Kidney tubule cell (primary cell): ENCODE measurements around the gene CHD2.

Source experiments
- DNase-seq: peaks from one replicate; pipeline ENCODE4 v3.0.0-alpha.2; 2018; ENCODE audit warnings: low spot score

Gene CHD2

DNA sequence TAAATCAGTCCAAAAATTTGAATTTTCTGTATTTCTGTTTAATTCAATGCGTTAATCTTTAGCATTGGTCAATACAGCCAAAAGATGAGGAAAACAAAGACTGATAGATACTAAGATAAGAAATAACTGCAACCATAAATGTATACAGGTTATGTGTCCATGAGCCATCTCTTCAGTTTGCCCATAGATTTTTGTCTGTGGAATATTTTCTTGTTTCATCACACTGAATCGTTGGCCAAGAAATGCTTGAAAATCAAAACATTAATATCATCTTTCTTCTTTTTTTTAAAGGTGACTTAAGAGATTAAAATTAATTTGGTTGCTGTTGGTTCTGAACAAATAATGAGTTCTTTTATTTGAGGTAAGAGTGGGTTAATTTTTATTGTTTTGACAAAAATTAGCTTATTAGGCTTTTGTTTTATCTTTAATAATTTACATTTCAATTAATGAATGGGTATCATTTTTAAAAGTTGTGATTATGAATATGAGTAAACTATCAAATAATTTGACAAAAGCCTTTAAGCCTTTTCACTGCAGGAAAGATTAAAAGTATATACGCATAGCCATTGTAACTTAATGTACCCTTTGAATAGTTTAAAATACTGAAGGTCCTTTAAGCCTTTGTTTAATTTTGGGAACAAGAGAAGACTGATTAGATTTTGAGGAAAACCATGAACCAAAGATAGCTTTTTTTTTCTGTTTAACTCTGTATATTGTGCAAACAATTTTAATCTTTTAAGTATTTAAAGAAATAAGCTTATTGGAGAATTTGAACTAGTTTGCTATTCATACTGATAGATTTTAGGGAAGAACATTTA is 14.7 kb upstream of the CHD2 start:
- no peak for DNase-seq

DNA sequence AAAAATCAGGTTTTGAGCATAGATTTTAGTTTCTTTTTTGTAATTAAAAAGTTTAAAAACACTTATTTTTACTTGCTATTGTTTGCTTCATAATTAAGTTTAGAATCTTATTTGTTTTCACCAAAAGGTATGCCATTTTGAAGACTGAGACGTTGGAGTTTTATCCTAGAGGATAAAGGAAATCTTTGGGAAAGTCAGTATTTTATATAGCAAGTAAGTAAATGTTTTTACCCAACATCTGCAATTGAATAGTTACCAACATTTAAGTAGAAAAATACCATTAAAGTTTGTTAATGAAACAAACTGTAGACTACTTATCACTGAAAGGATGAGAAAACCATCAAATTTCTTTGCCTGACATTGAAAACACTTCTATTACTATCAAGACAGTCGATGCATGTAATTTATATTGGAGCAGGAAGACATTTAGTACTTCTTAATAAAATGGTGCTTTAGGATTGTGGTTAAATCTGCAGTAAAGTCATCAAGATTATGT is 14.0 kb upstream of the CHD2 start:
- DNase-seq: no peak

DNA sequence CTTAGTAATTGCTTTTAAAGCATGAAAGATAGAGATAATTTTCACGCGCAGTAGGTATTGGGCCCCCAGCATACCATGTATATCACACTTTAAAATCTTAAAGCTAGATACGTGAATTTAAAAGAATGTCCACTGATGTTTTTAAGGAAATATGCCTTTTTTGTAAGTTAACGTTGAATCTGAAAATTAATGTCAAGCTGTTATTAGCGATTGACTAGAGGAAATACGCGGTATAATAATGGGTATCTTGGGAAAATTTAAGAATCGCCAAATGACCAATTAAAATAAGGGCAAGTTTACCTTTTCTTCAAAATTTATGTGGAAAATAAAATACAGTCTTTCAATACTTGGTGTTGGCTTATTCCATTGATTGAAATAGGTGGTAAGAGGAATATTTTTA is 13.3 kb upstream of the CHD2 start:
- DNase-seq: no peak

DNA sequence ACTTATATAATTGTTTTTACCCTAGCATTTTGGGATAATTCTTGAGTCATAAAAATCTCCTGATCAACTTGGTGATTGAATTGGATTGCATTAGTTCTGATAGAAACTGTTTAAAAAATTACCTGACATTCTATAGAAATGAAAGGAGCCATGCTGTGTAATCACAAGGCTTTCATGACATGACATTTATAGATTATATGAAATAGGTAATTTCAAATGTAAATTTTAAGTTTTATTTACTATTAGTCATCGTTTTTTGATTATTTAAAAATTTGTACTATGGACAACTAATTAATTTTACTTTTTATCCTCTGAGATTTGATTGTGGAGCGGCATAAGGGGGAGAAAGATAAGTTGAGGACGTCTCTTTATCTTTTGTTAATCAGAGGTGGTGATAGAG is 12.3 kb upstream of the CHD2 start:
- no peak for DNase-seq

DNA sequence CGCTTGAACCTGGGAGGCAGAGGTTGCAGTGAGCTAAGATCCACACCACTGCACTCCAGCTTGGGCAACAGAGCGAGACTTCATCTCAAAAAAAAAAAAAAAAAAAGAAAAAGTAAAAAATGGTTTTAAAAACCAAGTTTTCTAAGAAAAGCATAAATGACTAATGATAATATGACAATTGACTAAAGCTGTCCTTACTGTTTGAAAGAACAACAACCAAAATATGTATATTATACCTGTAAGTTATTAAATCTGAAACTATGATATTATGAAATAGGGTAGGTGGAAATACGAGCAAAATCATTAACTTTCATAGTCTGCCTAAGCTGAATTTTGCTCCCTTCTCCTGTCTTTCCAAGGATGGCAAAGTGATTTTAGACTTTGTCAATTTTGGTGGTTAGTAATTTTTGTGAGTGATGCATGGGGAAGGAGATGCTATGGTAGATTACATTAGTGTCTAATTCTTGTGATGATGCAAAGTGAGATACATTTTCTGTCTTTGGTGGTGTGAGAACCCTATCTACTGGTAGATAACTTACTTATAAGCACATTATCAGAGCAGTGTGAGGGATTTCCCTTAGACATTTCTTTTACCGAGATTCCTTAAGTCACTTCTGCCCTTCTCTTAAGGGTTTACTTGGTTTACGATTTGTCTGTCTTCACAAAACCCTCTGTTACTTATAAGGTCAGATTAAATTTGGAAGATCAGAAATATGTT is 10.6 kb upstream of the CHD2 start:
- no peak for DNase-seq

DNA sequence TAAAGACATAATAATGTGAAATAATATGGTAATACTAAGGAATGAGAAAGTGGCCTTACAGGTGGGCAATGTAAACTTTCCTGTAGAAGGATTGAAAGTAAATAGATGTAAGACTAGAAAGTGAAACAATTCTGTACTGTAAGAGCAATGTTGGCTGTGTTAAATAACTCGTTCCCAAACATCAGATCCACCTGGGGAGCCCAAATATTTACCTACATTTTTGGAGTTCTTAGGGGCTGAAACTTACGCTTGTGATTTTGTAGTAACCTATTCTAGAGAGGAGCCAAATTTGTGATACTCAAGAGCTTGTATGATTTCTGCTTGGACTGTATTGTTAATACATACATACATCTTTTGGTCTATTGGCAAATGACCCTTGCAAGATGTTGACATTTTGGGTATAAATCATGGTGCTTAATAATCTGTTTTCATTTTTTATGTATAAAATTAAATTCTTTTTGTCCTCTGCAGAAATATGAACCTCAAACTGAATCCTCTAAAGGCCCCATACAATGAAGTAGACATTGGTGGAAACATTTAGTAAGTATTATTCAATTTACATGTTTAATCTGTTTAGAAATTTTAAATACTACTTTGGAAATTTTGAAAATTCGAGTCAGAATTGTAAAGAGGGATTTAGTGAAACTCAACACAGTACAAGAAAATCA is 8.5 kb upstream of the CHD2 start:
- DNase-seq: no peak

DNA sequence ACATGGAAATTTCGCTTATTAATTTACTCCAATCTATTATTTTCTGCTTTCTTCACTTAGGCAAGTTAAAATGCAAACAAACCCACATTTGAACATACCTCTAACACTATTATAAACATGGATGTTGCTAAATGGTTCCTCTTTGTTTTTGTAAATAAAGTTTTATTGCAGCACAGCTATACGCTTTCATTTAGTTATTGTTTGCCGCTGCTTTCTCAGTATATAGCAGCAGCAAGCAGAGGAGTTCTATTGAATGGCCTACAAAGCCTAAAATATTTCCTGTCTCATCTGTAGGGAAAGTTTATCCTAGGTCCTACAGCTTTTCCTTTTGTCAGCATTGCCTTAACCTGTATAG is 7.9 kb upstream of the CHD2 start:
- DNase-seq: no peak

DNA sequence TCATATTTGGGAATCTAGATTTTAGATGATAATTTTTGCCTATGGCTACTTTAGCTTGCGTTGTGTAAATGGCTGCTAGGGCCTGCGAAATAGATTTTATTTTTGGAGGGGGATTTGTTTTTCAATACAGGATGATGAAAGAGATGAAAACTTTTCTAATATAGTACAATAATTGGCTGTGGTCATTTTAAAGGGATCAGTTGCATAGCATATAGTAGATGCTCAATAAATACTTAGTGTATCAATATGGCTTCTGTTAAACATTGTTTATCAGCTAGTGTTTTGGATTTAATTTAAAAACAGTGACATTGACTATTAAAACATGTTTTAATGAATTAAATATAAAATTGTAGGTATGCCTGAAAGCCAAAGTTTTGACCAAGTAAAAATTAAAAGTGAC is 6.9 kb upstream of the CHD2 start:
- DNase-seq: no peak

DNA sequence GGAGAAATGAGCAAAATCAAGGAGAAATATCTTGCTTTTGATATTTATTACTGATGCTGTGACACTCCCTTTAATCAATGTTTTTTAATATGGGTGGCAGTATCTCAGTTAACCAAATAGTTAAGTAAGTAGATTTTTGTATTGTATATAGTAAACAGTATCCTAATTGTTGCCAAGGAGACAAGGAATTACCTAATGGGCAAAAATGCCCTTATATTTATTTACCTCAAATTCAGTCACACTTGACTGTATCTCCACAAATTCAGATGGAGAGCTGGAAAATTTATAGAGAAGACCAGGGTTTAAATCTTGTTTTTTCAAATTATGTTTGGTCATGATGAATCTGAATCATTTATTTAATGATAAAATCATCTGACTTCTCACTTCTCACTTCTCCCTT is 3.6 kb upstream of the CHD2 start:
- DNase-seq: no peak

DNA sequence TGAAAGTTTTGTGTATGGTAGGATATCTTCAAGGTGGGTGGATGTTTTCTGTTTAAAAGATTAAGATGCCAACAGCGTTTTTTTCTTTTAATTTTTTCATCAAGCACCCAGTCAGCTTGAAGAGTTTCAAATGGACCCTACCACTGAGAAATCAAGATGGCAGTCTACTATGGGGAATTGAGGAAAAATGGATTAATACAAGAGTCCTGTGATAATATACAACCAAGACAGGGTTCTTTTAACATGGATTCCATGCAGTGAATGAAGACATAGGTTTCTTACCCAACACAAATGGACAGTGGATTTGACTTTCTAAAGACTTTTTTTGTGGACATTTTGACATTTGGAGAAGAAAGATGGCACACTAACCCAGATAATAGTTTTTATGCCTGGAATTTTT is 2.5 kb upstream of the CHD2 start:
- no peak for DNase-seq

DNA sequence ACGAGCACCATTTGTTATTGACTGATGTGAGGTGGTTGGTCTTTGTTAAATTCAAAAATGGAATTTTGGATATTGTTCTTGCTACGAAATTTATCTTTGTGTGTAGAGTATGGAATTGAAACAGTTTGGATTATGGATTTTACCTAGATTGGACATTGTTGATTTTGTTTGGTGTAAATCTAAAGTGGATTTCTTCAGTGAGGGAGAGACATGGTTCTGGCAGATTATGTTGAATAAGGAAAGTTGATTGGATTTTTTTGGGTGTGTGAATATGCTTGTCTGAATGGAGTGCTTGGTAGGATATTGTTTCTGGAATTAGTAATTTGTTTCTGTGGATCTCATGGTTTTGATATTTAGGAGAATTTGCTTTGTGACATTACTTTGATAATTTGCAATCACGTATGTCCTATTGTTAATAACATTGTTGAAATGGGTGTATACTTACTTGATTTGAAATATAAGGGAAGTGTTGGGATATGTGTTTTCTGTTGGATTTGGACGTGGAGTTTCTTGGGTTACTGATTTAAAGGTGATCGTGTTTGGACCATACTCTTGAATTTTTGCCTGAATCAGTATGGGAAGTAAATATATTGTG is 1.0 kb upstream of the CHD2 start:
- DNase-seq: no peak

DNA sequence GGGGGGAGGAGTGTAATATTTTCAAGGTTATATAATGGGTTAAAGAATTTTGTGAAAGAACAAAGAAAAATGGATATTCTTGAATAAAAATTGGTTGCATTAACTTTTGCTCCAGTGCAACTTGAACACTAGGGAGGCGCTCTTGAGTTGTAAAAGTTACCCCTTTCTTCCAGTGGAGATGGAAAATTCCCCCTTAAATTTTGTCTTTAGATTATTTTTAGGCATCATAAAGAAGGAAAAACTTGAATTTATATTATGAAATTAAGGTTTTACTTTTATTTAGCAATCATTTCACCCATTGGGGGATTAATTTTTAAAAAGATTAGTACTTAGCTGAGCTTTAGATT is 550 bp upstream of the CHD2 start:
- no peak for DNase-seq

DNA sequence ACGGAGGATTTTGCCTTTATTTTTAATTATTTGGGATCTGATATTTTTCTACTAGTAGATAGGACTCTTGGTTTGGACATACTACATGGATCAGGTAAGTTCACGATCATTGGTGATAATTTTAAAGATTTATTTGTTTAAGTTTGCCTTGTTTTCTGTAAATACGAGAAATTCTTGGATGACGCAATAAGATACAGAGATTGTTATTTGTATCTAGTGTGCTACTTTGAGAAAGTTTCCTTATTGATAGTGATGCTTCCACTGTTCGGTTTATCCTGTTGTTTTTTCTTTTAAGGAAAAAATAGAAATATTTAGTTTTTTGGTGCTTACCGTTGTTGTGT is 577 bp downstream of the CHD2 start:
- DNase-seq: no peak

DNA sequence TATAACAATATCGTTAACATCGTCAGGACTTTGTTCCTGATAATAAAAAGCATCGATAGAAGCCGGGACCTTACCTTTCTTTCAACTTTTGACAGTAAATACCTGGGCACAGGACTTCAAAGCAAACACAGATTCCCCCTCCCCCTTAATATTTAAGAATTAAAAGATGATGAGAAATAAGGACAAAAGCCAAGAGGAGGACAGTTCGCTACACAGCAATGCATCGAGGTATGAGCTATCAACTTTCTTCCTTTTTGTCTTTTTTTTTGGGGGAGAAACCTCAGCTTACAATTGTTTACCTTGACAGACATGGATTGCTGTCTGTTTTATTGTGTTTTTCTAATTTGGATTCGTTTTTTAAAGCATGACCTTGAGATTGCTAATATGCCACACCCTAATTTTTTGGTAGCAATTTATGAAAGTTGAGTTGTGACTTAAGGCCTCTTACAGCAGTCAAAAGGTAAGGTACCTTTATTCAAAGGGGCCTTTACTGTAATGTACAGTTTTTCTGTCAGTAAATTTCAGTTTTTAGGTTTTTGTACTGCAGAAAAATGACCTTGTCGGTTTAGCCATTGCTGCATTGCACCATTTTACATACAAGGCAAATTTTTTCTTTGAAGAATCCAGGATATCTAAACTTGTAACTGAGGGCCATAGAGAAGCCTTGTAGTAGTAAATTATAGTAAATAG is 1.1 kb downstream of the CHD2 start:
- peak; percentile 38 for DNase-seq

DNA sequence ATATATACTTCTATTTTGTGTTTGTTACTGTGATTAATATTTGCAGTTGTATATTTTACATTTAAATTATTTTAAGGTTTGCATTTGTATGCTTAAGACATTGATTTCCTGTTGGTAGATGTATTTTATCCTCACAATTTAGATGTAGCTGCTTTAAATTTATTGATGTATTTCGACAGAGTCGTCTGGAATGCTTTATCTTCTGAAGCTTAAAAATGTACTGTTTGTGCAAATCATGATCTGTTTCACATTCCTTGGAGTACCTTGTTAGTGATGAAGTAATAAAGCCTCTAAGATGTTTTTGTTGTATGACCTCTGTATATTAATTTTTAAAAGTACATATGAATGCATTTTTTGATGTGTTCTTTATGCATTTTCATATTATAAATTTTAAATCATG is 1.9 kb downstream of the CHD2 start:
- no peak for DNase-seq

DNA sequence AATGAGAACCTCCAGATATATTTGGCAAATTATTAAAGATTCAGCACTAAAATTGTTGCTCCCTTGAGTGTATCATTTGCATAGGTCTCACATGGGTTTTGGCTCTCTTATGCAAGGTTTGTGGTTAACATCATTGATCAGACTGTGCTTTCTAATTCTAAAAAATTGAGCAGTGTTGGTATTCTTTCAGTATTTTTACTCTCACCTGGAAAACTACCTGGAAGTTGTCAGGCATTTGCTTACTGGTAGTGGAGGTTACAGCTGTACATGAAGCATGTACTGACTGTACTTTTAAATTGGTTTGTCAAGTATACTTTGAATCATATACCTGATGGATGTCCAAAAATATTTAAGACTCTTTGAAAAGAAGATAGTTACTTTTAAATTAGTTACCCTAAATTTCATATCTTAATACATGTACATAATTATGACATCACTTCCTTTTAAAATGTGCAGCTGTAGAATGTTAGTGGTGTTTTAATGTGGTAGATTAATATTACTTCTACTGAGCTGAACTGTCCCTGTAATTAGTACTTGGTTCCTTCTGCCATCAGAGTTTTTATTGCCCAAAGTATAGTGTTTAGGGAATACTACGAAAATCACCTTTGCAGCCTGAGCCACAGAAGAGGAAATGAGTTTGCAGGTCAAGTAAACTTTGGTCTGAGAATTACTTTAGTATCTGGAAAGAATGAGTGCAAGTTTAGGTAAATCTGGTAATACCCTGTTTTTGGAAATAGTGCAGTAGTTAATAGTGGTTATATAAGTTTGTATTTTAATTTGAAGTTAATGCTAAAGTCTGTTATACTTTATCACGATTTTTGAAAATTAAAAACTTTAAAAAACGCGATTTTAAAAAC is 2.8 kb downstream of the CHD2 start:
- DNase-seq: peak; percentile 40

DNA sequence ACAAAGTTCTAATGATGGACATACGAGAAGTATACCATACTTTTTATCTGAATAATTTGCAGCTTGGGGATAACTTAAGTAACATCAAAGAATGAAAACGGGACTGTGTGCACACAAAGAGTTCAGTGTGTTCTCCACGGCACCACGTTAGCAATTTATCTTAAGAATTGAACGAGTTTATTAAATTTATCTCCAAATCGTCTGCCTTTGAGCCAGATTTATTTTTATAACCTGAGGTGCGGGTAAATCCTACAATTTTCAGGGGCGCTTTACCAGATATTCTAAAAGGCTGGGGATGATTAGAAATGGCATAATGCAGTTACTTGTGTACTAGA is 3.5 kb downstream of the CHD2 start:
- no peak for DNase-seq

DNA sequence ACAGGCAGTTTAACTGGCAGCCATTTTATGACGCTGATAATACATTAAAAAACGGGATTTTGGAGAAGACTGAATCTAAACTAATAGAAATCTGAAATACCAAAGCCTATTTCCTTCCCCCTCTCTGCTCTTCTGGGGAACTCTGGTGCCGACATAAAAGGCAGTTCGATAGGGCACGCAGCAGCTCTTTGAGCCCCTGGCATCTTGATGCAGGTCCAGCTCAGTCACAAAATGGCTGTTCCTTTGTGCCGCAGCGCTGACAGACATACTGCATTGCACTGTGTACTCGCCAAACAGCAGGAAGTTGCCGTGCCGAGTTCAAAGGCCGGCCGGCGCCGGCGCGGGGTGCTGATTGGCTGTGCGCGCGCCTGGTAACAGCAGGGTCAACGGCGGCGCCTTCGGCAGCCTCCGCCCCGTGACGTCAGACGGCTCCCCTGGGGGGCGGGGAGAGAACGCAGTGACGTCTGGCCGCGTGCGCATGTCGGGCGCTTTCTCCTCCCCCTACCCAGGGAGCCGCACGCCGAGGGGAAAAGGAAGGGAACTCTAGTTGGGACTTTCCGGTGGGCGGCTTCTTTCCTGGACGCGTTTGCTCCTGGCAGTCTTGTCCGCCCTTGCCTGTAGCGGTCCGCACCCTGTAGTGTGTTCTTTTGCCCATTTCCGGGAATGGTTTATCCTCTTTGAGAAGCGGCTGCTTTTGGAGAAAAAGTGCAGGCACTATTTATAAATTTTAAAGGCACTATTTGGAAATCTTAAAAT is 4.0 kb downstream of the CHD2 start:
- peak; percentile 99 for DNase-seq

DNA sequence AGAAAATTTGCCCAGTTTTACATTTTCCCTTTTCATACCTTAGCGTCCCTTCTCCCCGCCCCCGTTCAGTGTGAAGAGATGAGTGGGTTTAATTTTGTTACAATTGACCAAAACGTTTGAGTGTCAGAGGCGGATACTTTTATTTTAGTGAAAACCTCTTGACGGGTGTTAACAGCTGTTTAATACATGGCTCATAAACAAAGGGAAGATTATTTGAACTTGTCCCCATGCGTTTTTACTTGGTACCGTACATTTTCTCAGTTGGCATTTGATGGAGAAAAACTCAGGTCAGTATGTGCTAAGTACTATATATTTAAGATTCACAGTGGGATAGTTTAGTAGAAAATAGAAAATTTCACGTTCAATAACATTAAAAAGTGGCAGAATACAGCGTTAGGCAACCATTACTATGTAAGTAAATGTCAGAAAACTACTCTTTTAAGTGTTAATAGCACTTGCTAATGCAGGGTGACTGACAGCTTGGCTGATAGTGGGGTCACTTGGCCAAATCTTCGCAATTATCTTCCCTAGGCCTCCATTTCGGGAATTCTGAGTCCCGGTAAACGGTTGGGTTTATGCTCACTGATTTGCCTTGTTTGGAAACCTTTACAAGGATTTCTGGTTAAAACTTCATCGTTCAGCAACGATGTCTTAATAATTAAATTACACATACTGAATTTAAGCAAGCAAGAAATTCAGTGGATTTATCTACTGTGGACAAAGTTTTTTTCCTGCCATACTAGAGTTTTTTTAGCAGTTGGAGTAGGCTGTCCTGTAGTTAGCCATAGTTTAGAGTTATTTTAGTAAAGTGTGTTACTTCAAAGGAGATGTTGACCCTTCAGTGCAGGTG is 4.8 kb downstream of the CHD2 start:
- DNase-seq: no peak

DNA sequence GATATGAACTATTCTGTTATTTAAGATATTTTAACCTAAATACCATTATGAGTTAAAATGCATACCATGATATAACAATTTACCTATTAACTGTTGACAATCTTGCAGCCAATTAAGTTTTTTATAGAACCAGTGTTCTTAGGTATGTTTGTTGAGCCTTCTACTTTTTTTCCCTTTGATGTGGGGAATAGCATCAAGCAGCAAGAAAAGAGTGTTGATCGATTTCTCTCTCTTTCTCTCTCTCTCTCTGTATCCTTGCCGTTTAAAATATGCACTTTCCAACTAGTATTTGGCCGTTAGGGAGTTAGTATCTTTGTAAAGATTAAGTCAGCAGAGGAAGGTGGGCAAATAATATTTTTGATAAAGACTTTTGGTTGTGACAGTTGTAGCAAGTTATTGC is 5.9 kb downstream of the CHD2 start:
- DNase-seq: no peak
